Panc1 (cell line): ENCODE results near the gene SEC62. TPM values are rescaled to one million over a fixed set of nuclear protein-coding genes. Genes with fewer than 3 reads are reported as not detected.

Experiments
- ATAC-seq: fragments of 200-7000 bp; cut with Tn5 transposase; 2 replicates; pipeline ENCODE4 v1.9.1; 2020; ENCODE audit warnings: mild to moderate bottlenecking, moderate library complexity
- BruUV-seq: library from RNA; stranded (reverse); fragments of 400-500 nt; replicated peaks from 2 replicates; lab custom pipeline; 2021; lab: Mats Ljungman, UMichigan
- CTCF ChIA-PET: fragments of 300-600 bp; sonication (Branson Sonifier 250); formaldehyde crosslinking; loops from one replicate; lab custom pipeline; 2022; ENCODE audit warnings: antibody characterized with exemption; lab: Charles Lee
- POLR2A ChIA-PET: fragments of 300-600 bp; sonication (Branson Sonifier 250); formaldehyde crosslinking; loops from one replicate; lab custom pipeline; 2022; ENCODE audit warnings: antibody characterized with exemption; lab: Charles Lee
- DNase-seq: peaks from one replicate; pipeline ENCODE4 v3.0.0-alpha.2; 2010; ENCODE audit warnings: low read depth, low spot score
- H3K27ac ChIP-seq: 2 replicates; pipeline ENCODE4 v1.5.1; 2011; ENCODE audit warnings: mild to moderate bottlenecking, low read length, inconsistent platforms
- H3K27me3 ChIP-seq: fragments of 200-500 bp; sonication (Bioruptor generic); 2 replicates; pipeline ENCODE4 v1.6.0; 2014; ENCODE audit warnings: low read length, inconsistent platforms; ENCODE audit not compliant: control insufficient read depth, insufficient read depth
- H3K36me3 ChIP-seq: fragments of 200-500 bp; sonication (Bioruptor generic); 2 replicates; pipeline ENCODE4 v1.5.1; 2014; ENCODE audit warnings: inconsistent platforms, mild to moderate bottlenecking, low read length, moderate library complexity; ENCODE audit not compliant: control insufficient read depth, insufficient read depth
- H3K4me1 ChIP-seq: 2 replicates; pipeline ENCODE4 v1.5.1; 2011; ENCODE audit warnings: inconsistent platforms, mild to moderate bottlenecking, low read length, moderate library complexity; ENCODE audit not compliant: control insufficient read depth, insufficient read depth
- H3K4me3 ChIP-seq, 2 experiments: 2 replicates each; pipeline ENCODE4 v1.5.1; 2011 to 2012; ENCODE audit warnings: low read depth in 2 of 2, low read length in 2 of 2, mild to moderate bottlenecking in 2 of 2, inconsistent platforms in 1 of 2, moderate library complexity in 1 of 2
- H3K9me3 ChIP-seq: fragments of 200-500 bp; sonication (Bioruptor generic); 2 replicates; pipeline ENCODE4 v1.5.1; 2014; ENCODE audit warnings: low read depth, mild to moderate bottlenecking, inconsistent platforms, low read length, moderate library complexity; ENCODE audit not compliant: control insufficient read depth, insufficient read depth
- POLR2AphosphoS5 ChIP-seq: IDR thresholded peaks from 2 replicates; pipeline ENCODE4 v1.6.1; 2012; ENCODE audit warnings: mild to moderate bottlenecking, low read depth, low read length, moderate library complexity
- SIN3A ChIP-seq: IDR thresholded peaks from 2 replicates; pipeline ENCODE4 v1.6.1; 2012; ENCODE audit warnings: low read depth, mild to moderate bottlenecking, low read length, moderate library complexity, borderline replicate concordance; ENCODE audit not compliant: insufficient read depth
- TCF7L2 ChIP-seq: IDR thresholded peaks from 2 replicates; pipeline ENCODE4 v1.6.1; 2011; ENCODE audit warnings: mild to moderate bottlenecking, low read depth, low read length, inconsistent platforms
- in situ Hi-C: cut with HindIII; loops from 2 replicates; pipeline ENCODE4 v1.10.0; 2016; ENCODE audit warnings: low sequenced_read_pairs, low pct_unique_long_range_greater_than_20kb
- intact Hi-C: fragments of 100-400 bp; cut with micrococcal nuclease; formaldehyde crosslinking; loops from one replicate; pipeline ENCODE4 v1.10.0; 2022; ENCODE audit not compliant: unreplicated experiment
- total RNA-seq: library from RNA; stranded (reverse); gene quantifications from one replicate; pipeline ENCODE4 v1.2.1, GENCODE V29; 2021; ENCODE audit not compliant: unreplicated experiment
- TF ChIP-seq, protein P1 (sequence below), 2 experiments: IDR thresholded peaks; 2 replicates each; pipeline ENCODE4 v1.6.1; 2011 to 2012; ENCODE audit warnings: low read depth in 2 of 2, control low read depth in 1 of 2, low read length in 1 of 2, mild to moderate bottlenecking in 1 of 2, moderate library complexity in 1 of 2; ENCODE audit not compliant: insufficient read depth in 1 of 2
- TF ChIP-seq, protein P2 (sequence below): fragments of 450-650 bp; IDR thresholded peaks from 2 replicates; pipeline ENCODE4 v1.5.1; 2017; ENCODE audit warnings: mild to moderate bottlenecking

Gene SEC62
- total RNA-seq, 1 experiment from 2014 or later, result 89.9 TPM

DNA sequence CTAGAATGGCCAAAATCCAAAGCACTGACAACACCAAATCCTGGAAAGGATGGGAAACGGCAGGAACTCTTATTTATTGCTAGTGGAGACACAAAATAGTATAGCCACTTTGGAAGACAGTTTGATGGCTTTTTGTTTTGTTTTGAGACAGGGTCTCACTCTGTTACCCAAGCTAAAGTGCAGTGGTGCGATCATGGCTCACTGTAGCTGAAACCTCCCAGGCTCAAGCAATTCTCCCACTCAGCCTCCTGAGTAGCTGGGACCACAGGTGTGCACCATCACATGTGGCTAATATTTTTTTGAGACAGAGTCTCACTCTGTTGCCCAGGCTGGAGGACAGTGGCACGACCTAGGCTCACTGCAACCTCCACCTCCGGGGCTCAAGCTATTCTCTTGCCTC, 43.9 kb downstream of the SEC62 start:
- no peak for TF ChIP-seq POLR2AphosphoS5
- TF ChIP-seq, protein P1, sequence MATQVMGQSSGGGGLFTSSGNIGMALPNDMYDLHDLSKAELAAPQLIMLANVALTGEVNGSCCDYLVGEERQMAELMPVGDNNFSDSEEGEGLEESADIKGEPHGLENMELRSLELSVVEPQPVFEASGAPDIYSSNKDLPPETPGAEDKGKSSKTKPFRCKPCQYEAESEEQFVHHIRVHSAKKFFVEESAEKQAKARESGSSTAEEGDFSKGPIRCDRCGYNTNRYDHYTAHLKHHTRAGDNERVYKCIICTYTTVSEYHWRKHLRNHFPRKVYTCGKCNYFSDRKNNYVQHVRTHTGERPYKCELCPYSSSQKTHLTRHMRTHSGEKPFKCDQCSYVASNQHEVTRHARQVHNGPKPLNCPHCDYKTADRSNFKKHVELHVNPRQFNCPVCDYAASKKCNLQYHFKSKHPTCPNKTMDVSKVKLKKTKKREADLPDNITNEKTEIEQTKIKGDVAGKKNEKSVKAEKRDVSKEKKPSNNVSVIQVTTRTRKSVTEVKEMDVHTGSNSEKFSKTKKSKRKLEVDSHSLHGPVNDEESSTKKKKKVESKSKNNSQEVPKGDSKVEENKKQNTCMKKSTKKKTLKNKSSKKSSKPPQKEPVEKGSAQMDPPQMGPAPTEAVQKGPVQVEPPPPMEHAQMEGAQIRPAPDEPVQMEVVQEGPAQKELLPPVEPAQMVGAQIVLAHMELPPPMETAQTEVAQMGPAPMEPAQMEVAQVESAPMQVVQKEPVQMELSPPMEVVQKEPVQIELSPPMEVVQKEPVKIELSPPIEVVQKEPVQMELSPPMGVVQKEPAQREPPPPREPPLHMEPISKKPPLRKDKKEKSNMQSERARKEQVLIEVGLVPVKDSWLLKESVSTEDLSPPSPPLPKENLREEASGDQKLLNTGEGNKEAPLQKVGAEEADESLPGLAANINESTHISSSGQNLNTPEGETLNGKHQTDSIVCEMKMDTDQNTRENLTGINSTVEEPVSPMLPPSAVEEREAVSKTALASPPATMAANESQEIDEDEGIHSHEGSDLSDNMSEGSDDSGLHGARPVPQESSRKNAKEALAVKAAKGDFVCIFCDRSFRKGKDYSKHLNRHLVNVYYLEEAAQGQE (IDR thresholded peaks at IDR 0.05; ENCODE audit: insufficient read depth in 1 of 2, low read depth in 2 of 2, low read length in 1 of 2), result no peak
- TF ChIP-seq, protein P2, sequence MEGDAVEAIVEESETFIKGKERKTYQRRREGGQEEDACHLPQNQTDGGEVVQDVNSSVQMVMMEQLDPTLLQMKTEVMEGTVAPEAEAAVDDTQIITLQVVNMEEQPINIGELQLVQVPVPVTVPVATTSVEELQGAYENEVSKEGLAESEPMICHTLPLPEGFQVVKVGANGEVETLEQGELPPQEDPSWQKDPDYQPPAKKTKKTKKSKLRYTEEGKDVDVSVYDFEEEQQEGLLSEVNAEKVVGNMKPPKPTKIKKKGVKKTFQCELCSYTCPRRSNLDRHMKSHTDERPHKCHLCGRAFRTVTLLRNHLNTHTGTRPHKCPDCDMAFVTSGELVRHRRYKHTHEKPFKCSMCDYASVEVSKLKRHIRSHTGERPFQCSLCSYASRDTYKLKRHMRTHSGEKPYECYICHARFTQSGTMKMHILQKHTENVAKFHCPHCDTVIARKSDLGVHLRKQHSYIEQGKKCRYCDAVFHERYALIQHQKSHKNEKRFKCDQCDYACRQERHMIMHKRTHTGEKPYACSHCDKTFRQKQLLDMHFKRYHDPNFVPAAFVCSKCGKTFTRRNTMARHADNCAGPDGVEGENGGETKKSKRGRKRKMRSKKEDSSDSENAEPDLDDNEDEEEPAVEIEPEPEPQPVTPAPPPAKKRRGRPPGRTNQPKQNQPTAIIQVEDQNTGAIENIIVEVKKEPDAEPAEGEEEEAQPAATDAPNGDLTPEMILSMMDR, result no peak
- no peak for TF ChIP-seq TCF7L2
- TF ChIP-seq SIN3A, result no peak
- ChIA-PET CTCF (no interaction called here), POLR2A (no interaction called here)
- Histone ChIP-seq H3K4me1 (no peaks in the 10 kb centered on the region), H3K27ac (no peak overlapping the region), H3K4me3 (no peak overlapping the region), H3K36me3 (no peaks in the 10 kb centered on the region), H3K9me3 (no peaks in the 10 kb centered on the region), H3K27me3 (no peaks in the 10 kb centered on the region)
- DNase-seq, result no peak
- in situ Hi-C loops (no loop called here), intact Hi-C loops (no loop called here)
- no TSS peak for BruUV-seq
- no peak for ATAC-seq

DNA sequence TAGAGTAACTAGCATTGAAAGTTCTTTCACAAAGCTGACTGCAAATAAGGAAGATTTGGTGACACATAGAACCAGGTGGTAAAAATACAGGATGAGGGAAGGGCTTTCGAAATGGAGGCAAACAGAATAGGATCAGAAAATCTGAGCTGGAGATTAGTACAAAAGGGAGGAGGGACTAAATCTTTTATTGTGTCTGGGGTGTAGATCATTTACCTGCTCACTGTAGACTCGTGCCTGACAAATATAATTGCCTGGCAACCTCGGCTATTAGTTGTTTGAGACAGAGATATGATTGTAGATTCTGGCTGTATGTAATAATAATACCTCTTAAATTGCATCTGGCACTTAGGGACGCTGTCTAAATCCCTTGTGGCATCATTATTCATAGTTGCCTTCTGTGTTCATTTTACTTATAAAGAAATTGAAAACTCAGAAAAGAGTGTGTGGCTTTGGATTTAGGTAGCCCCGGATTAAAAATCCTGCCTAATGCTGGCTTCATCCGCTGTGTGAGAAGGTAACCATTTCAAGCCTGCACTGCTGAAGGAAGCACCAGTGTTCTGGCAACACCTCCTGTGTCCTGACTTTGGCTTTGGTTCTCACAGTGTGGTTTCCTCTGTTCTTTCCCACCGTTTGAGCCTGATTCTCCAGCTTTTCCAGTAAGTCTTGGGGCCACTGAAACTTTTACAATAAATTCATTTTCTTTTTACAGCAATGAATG, 46.2 kb downstream of the SEC62 start:
- no peaks in the 10 kb centered on the region for H3K4me1 ChIP-seq
- POLR2A ChIA-PET, result interaction anchor here (0.7 kb wide), 1 partner anchor 26 kb away, joined by 3 read pairs; no protein-coding TSS in a partner anchor
- DNase-seq (no peak), ATAC-seq (no peak)
- H3K27me3 ChIP-seq, result peaks cover 5% of the 10 kb centered on the region; the same call in 1 of the 2 replicates
- in situ Hi-C loops (no loop called here), intact Hi-C loops (no loop called here)
- no peak overlapping the region for H3K4me3 ChIP-seq
- TF ChIP-seq, protein P1 (IDR thresholded peaks at IDR 0.05; ENCODE audit: insufficient read depth in 1 of 2, low read depth in 2 of 2, low read length in 1 of 2), result no peak
- TF ChIP-seq TCF7L2 (no peak), SIN3A (no peak), POLR2AphosphoS5 (no peak)
- TF ChIP-seq, protein P2, result no peak
- no peak overlapping the region for H3K27ac ChIP-seq
- CTCF ChIA-PET, result interaction anchor here (0.6 kb wide), 1 partner anchor 151 kb away, joined by 5 read pairs; no protein-coding TSS in a partner anchor
- no TSS peak for BruUV-seq
- no peaks in the 10 kb centered on the region for H3K9me3 ChIP-seq
- no peaks in the 10 kb centered on the region for H3K36me3 ChIP-seq
